GM12878 (cell line): ENCODE measurements around the gene ISY1. TPM values are rescaled to one million over a fixed set of nuclear protein-coding genes. Genes with fewer than 3 reads are reported as not detected.

Experiments used
- ATAC-seq: fragments of 200-7000 bp; cut with Tn5 transposase; 3 replicates; pipeline ENCODE4 v1.9.1; 2020; ENCODE audit warnings: mild to moderate bottlenecking, moderate library complexity
- BruUV-seq: library from RNA; stranded (reverse); fragments of 400-500 nt; replicated peaks from 2 replicates; lab custom pipeline; 2021; lab: Mats Ljungman, UMichigan
- CTCF ChIA-PET: fragments of 300-600 bp; sonication (Branson Sonifier 250); formaldehyde crosslinking; extraction: SDS; loops from one replicate; lab custom pipeline; 2021; ENCODE audit warnings: inconsistent platforms; lab: Yijun Ruan, JAX
- POLR2A ChIA-PET: fragments of 350-600 bp; formaldehyde crosslinking; extraction: SDS; loops from one replicate; lab custom pipeline; 2021; ENCODE audit warnings: inconsistent platforms; lab: Charles Lee
- RAD21 ChIA-PET: fragments of 300-600 bp; sonication (Branson Sonifier 250); formaldehyde crosslinking; loops from one replicate; lab custom pipeline; 2023; ENCODE audit warnings: antibody characterized with exemption; ENCODE audit not compliant: unreplicated experiment; lab: Charles Lee
- SMC1A ChIA-PET: fragments of 300-600 bp; sonication (Branson Sonifier 250); formaldehyde crosslinking; loops from one replicate; lab custom pipeline; 2023; ENCODE audit not compliant: unreplicated experiment, uncharacterized antibody; lab: Charles Lee
- DNase-seq: peaks from one replicate; pipeline ENCODE4 v3.0.0-alpha.2; 2011; ENCODE audit warnings: low read depth, low spot score
- FAIRE-seq: peaks from 3 replicates; lab custom pipeline; 2011; peaks lifted over from hg19 to GRCh38; lab: Jason Lieb, UNC
- H2AFZ ChIP-seq: 2 replicates; pipeline ENCODE4 v1.6.0; 2011; ENCODE audit warnings: low read depth, low read length, control low read depth; ENCODE audit not compliant: control insufficient read depth
- H3K27ac ChIP-seq: 2 replicates; pipeline ENCODE4 v1.5.1; 2011; ENCODE audit warnings: control low read depth; ENCODE audit not compliant: control insufficient read depth, insufficient read depth
- H3K27me3 ChIP-seq, 2 experiments: replicated peaks in 1 of 2; 2 replicates each; pipeline versions ENCODE4 v1.6.0 to v1.6.1; 2011; ENCODE audit warnings: low read length in 1 of 2; ENCODE audit not compliant: control insufficient read depth in 2 of 2, insufficient read depth in 2 of 2
- H3K36me3 ChIP-seq, 2 experiments: 2 replicates each; pipeline ENCODE4 v1.5.1; 2011; ENCODE audit warnings: low read length in 1 of 2; ENCODE audit not compliant: control insufficient read depth in 2 of 2, insufficient read depth in 2 of 2
- H3K4me1 ChIP-seq: 2 replicates; pipeline ENCODE4 v1.6.1; 2011; ENCODE audit warnings: mild to moderate bottlenecking, low read length, moderate library complexity, mixed read lengths; ENCODE audit not compliant: control insufficient read depth, insufficient read depth
- H3K4me2 ChIP-seq: 2 replicates; pipeline ENCODE4 v1.6.0; 2011; ENCODE audit warnings: control low read depth; ENCODE audit not compliant: control insufficient read depth, insufficient read depth
- H3K4me3 ChIP-seq: fragments of 200-600 bp; sonication (generic); 2 replicates; pipeline ENCODE4 v1.5.1; 2016
- H3K79me2 ChIP-seq: 2 replicates; pipeline ENCODE4 v1.6.0; 2011; ENCODE audit warnings: low read length; ENCODE audit not compliant: control insufficient read depth, insufficient read depth
- H3K9ac ChIP-seq: 2 replicates; pipeline ENCODE4 v1.8.0; 2011; ENCODE audit warnings: low read length, control low read depth, mixed read lengths; ENCODE audit not compliant: control insufficient read depth, insufficient read depth
- H3K9me3 ChIP-seq: replicated peaks from 3 replicates; pipeline ENCODE4 v1.5.1; 2011; ENCODE audit warnings: mild to moderate bottlenecking, low read length; ENCODE audit not compliant: control insufficient read depth, insufficient read depth
- H4K20me1 ChIP-seq: 2 replicates; pipeline ENCODE4 v1.6.0; 2011; ENCODE audit not compliant: control insufficient read depth, insufficient read depth
- CBX3 ChIP-seq: fragments of 200-600 bp; sonication (generic); IDR thresholded peaks from 2 replicates; pipeline ENCODE4 v1.6.1; 2016; ENCODE audit warnings: low read depth, borderline replicate concordance
- ETV6 ChIP-seq, 2 experiments: fragments of 450-650 bp in 1 of 2; IDR thresholded peaks in 1 of 2; conservative IDR thresholded peaks in 1 of 2; 2 replicates each; pipeline ENCODE4 v1.6.1; 2014; ENCODE audit warnings: antibody characterized with exemption in 1 of 2, borderline replicate concordance in 1 of 2, low read depth in 1 of 2, mild to moderate bottlenecking in 1 of 2, moderate library complexity in 1 of 2
- MXI1 ChIP-seq: fragments of 150-350 bp; IDR thresholded peaks from 2 replicates; pipeline ENCODE4 v1.6.1; 2011; ENCODE audit warnings: low read depth, mild to moderate bottlenecking, inconsistent platforms, low read length, improper control_type of control experiment
- NR2F1 ChIP-seq: fragments of 450-650 bp; conservative IDR thresholded peaks from 2 replicates; pipeline ENCODE4 v1.6.1; 2017; ENCODE audit warnings: mild to moderate bottlenecking
- POLR2A ChIP-seq: IDR thresholded peaks from 2 replicates; pipeline ENCODE4 v1.6.1; 2011; ENCODE audit warnings: low read depth, mild to moderate bottlenecking, low read length
- RAD51 ChIP-seq: fragments of 450-650 bp; IDR thresholded peaks from 2 replicates; pipeline ENCODE4 v1.6.1; 2016; ENCODE audit warnings: moderate library complexity, mild to moderate bottlenecking, inconsistent platforms
- SMAD5 ChIP-seq: IDR thresholded peaks from 2 replicates; pipeline ENCODE4 v1.6.1; 2016; ENCODE audit warnings: antibody characterized with exemption, low read depth
- STAT1 ChIP-seq: fragments of 450-650 bp; conservative IDR thresholded peaks from 2 replicates; pipeline ENCODE4 v1.6.1; 2014; ENCODE audit warnings: antibody characterized with exemption, mild to moderate bottlenecking
- TARDBP ChIP-seq: IDR thresholded peaks from 2 replicates; pipeline ENCODE4 v1.6.1; 2016; ENCODE audit warnings: borderline replicate concordance
- ZNF24 ChIP-seq: fragments of 450-650 bp; IDR thresholded peaks from 2 replicates; pipeline ENCODE4 v1.6.1; 2017; ENCODE audit warnings: antibody characterized with exemption, mild to moderate bottlenecking
- WGBS: methylation state at CpG from one replicate; pipeline ENCODE4 v1.1.6; 2016; ENCODE audit warnings: low lambda C conversion rate; ENCODE audit not compliant: insufficient replicate concordance, insufficient coverage; ENCODE audit errors: missing lambda C conversion rate; 5-methylcytosine and 5-hydroxymethylcytosine counted together
- in situ Hi-C: fragments of 300-500 bp; cut with MboI; formaldehyde crosslinking; loops from 9 replicates; pipeline ENCODE4 v1.14.3; 2018; ENCODE audit warnings: mixed read lengths
- intact Hi-C: fragments of 100-400 bp; cut with micrococcal nuclease; formaldehyde crosslinking; loops from one replicate; pipeline ENCODE4 v1.14.2; 2022; ENCODE audit not compliant: unreplicated experiment
- polyA plus RNA-seq, 11 experiments: library from polyadenylated mRNA; depleted of rRNA in 4 of 11; unstranded in 6 of 11; stranded (reverse) in 5 of 11; fragments of >200 nt; fragmentation: Nextera tagmentation in 4 of 11; fragmentation: Illumina TruSeq in 1 of 11; extraction: Ambion mirVana in 4 of 11; extraction: Trizol in 1 of 11; gene quantifications; 1 replicate in 1 of 11; 2 replicates in 10 of 11; pipeline versions ENCODE4 v1.2.1 to v1.2.3, GENCODE V29; 2011 to 2016; ENCODE audit warnings: inconsistent platforms in 2 of 11, missing spikeins in 2 of 11, low read depth in 1 of 11
- total RNA-seq, 4 experiments: library from RNA; depleted of rRNA in 3 of 4; stranded (reverse); fragments of >200 nt in 3 of 4; fragmentation: Illumina TruSeq in 1 of 4; extraction: Trizol in 1 of 4; gene quantifications; 2 replicates each; pipeline versions ENCODE4 v1.2.1 to v1.2.3, GENCODE V29; 2013 to 2021
- TF ChIP-seq, protein P1 (sequence below): IDR thresholded peaks from 2 replicates; pipeline ENCODE4 v1.6.1; 2011; ENCODE audit warnings: low read depth, mild to moderate bottlenecking, low read length, moderate library complexity, borderline replicate concordance; ENCODE audit errors: extremely low read depth
- TF ChIP-seq, protein P2 (sequence below): fragments of 450-650 bp; IDR thresholded peaks from 2 replicates; pipeline ENCODE4 v1.6.1; 2017; ENCODE audit warnings: low read depth, mild to moderate bottlenecking, moderate library complexity
- TF ChIP-seq, protein P3 (sequence below): IDR thresholded peaks from 2 replicates; pipeline ENCODE4 v1.6.1; 2012; ENCODE audit warnings: improper control_type of control experiment, low read depth, low read length; ENCODE audit not compliant: insufficient replicate concordance

The ISY1 gene
- total and polyA plus RNA-seq, 10 of the 15 experiments (the other 5 are each of a cell fraction or from before 2014, with no cell fraction given) = 28.3 to 72.2 (median 44.7) TPM

DNA sequence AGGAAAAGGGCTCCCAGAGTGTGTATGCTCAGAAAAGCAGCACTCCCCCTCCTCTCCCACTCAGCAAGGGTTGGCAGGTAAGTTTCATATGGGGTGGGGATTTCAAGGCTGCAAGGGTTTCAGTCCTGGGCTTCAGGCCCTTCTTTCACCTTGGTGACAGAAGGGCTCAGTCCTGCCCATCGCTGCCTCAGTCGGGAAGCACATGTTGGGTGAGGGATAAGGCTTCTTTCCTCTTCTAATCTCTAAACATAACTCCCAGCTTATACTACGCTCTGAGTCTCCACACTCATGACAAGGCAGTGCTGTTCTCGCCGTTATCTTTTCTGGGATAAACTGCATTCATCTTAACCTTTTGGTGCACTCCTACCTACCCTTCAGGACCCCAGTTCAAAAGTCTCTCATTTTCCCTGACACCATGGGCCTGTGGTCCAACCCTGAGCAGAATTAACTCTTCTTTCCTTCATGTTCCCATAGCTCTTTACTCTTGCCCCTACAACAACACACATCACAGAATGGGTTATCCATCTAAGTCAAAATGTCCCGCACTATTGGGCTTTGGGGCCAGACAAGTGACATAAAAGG lies 56.3 kb downstream of the ISY1 start:
- H2AFZ ChIP-seq = no peak overlapping the region
- intact Hi-C loops (no loop called here), in situ Hi-C loops (no loop called here)
- FAIRE-seq (no peak), DNase-seq (no peak), ATAC-seq (no peak)
- no TSS peak for BruUV-seq
- no peak overlapping the region for H3K9ac ChIP-seq
- no peaks in the 10 kb centered on the region for H3K9me3 ChIP-seq
- no peaks in the 10 kb centered on the region for H4K20me1 ChIP-seq
- SMC1A ChIA-PET = no interaction called here
- no peaks in the 10 kb centered on the region for H3K27me3 ChIP-seq
- peaks cover 0 to 8% of the 10 kb centered on the region in 2 experiments; a peak in 1 of 4 replicates for H3K36me3 ChIP-seq
- CTCF ChIA-PET = interaction anchor here (0.7 to 1.1 kb wide), 3 partner anchors 9 to 75 kb away, joined by 3 read pairs; no protein-coding TSS in a partner anchor
- H3K4me1 ChIP-seq = no peaks in the 10 kb centered on the region
- WGBS = 97% methylated on average over 6 of the region's 6 CpGs
- no peak overlapping the region for H3K27ac ChIP-seq
- POLR2A ChIA-PET = no interaction called here
- no peaks in the 10 kb centered on the region for H3K79me2 ChIP-seq
- TF ChIP-seq STAT1 = no peak
- TF ChIP-seq MXI1 = no peak
- TF ChIP-seq, protein P1, sequence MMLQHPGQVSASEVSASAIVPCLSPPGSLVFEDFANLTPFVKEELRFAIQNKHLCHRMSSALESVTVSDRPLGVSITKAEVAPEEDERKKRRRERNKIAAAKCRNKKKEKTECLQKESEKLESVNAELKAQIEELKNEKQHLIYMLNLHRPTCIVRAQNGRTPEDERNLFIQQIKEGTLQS = no peak
- TF ChIP-seq ZNF24 = no peak
- no peak for TF ChIP-seq POLR2A
- TF ChIP-seq, protein P2, sequence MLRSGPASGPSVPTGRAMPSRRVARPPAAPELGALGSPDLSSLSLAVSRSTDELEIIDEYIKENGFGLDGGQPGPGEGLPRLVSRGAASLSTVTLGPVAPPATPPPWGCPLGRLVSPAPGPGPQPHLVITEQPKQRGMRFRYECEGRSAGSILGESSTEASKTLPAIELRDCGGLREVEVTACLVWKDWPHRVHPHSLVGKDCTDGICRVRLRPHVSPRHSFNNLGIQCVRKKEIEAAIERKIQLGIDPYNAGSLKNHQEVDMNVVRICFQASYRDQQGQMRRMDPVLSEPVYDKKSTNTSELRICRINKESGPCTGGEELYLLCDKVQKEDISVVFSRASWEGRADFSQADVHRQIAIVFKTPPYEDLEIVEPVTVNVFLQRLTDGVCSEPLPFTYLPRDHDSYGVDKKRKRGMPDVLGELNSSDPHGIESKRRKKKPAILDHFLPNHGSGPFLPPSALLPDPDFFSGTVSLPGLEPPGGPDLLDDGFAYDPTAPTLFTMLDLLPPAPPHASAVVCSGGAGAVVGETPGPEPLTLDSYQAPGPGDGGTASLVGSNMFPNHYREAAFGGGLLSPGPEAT = no peak
- TF ChIP-seq, protein P3, sequence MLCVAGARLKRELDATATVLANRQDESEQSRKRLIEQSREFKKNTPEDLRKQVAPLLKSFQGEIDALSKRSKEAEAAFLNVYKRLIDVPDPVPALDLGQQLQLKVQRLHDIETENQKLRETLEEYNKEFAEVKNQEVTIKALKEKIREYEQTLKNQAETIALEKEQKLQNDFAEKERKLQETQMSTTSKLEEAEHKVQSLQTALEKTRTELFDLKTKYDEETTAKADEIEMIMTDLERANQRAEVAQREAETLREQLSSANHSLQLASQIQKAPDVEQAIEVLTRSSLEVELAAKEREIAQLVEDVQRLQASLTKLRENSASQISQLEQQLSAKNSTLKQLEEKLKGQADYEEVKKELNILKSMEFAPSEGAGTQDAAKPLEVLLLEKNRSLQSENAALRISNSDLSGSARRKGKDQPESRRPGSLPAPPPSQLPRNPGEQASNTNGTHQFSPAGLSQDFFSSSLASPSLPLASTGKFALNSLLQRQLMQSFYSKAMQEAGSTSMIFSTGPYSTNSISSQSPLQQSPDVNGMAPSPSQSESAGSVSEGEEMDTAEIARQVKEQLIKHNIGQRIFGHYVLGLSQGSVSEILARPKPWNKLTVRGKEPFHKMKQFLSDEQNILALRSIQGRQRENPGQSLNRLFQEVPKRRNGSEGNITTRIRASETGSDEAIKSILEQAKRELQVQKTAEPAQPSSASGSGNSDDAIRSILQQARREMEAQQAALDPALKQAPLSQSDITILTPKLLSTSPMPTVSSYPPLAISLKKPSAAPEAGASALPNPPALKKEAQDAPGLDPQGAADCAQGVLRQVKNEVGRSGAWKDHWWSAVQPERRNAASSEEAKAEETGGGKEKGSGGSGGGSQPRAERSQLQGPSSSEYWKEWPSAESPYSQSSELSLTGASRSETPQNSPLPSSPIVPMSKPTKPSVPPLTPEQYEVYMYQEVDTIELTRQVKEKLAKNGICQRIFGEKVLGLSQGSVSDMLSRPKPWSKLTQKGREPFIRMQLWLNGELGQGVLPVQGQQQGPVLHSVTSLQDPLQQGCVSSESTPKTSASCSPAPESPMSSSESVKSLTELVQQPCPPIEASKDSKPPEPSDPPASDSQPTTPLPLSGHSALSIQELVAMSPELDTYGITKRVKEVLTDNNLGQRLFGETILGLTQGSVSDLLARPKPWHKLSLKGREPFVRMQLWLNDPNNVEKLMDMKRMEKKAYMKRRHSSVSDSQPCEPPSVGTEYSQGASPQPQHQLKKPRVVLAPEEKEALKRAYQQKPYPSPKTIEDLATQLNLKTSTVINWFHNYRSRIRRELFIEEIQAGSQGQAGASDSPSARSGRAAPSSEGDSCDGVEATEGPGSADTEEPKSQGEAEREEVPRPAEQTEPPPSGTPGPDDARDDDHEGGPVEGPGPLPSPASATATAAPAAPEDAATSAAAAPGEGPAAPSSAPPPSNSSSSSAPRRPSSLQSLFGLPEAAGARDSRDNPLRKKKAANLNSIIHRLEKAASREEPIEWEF = no peak
- no peak for TF ChIP-seq SMAD5
- TF ChIP-seq RAD51 = no peak
- no peak for TF ChIP-seq TARDBP
- TF ChIP-seq NR2F1 = no peak
- no peak for TF ChIP-seq CBX3
- no peak for TF ChIP-seq ETV6 (conservative IDR thresholded peaks at IDR 0.05 in 1 of 2, IDR thresholded peaks at IDR 0.05 in 1 of 2; ENCODE audit: borderline replicate concordance in 1 of 2, low read depth in 1 of 2)
- RAD21 ChIA-PET = no interaction called here
- H3K4me2 ChIP-seq = no peak overlapping the region
- no peak overlapping the region for H3K4me3 ChIP-seq
